Left forelimb (tissue), 1 donor: ENCODE measurements around the gene CACNA1H.

ENCODE experiments used
- DNase-seq: peaks from one replicate; pipeline ENCODE4 v3.0.0-alpha.2; 2018; ENCODE audit warnings: low spot score

CACNA1H gene

GRCh38 chr16:1143761-1144450 is 9.0 kb upstream of the CACNA1H start:
- no peak for DNase-seq

- no peak for DNase-seq
These were observed 8.2 kb upstream of the CACNA1H start for GRCh38 chr16:1144476-1145382.

- no peak for DNase-seq
These were observed 7.4 kb upstream of the CACNA1H start for GRCh38 chr16:1145383-1146100.

- no peak for DNase-seq
These were observed 6.5 kb upstream of the CACNA1H start for GRCh38 chr16:1146409-1146808.

GRCh38 chr16:1147027-1147426 is 5.9 kb upstream of the CACNA1H start:
- DNase-seq: no peak

GRCh38 chr16:1149101-1149636 is 3.7 kb upstream of the CACNA1H start:
- DNase-seq: no peak

- no peak for DNase-seq
These were observed 2.4 kb upstream of the CACNA1H start for GRCh38 chr16:1150511-1150982.

- DNase-seq: no peak
These were observed 1.3 kb upstream of the CACNA1H start for GRCh38 chr16:1151424-1152122.

GRCh38 chr16:1152123-1152638 is 725 bp upstream of the CACNA1H start:
- DNase-seq: no peak

GRCh38 chr16:1153480-1154160 is 714 bp downstream of the CACNA1H start:
- DNase-seq: no peak

GRCh38 chr16:1154291-1154886 is 1.5 kb downstream of the CACNA1H start:
- no peak for DNase-seq

GRCh38 chr16:1154887-1155331 is 2.0 kb downstream of the CACNA1H start:
- no peak for DNase-seq

- DNase-seq: no peak
These were observed 2.6 kb downstream of the CACNA1H start for GRCh38 chr16:1155353-1156054.

- no peak for DNase-seq
These were observed 3.4 kb downstream of the CACNA1H start for GRCh38 chr16:1156055-1156982.

- DNase-seq: no peak
These were observed 4.2 kb downstream of the CACNA1H start for GRCh38 chr16:1156983-1157638.

- no peak for DNase-seq
These were observed 4.9 kb downstream of the CACNA1H start for GRCh38 chr16:1157639-1158455.
